ENCODE results near the gene KANK4.

KANK4 gene

GRCh38 chr1:62336995-62337705 lies 17.9 kb upstream of the KANK4 start:
- DNase-seq: no peak

GRCh38 chr1:62336638-62336994 lies 17.4 kb upstream of the KANK4 start:
- DNase-seq: no peak

GRCh38 chr1:62335656-62336055 lies 16.4 kb upstream of the KANK4 start:
- no peak for DNase-seq

- no peak for DNase-seq
Observed at GRCh38 chr1:62334434-62334985, 15.3 kb upstream of the KANK4 start.

- no peak for DNase-seq
Observed at GRCh38 chr1:62333441-62333840, 14.2 kb upstream of the KANK4 start.

GRCh38 chr1:62327360-62328055 lies 8.3 kb upstream of the KANK4 start:
- no peak for DNase-seq

- no peak for DNase-seq
Observed at GRCh38 chr1:62325681-62326080, 6.4 kb upstream of the KANK4 start.

- no peak for DNase-seq
Observed at GRCh38 chr1:62325081-62325480, 5.8 kb upstream of the KANK4 start.

GRCh38 chr1:62321446-62321845 lies 2.2 kb upstream of the KANK4 start:
- DNase-seq: no peak

- no peak for DNase-seq
Observed at GRCh38 chr1:62318320-62318755, 896 bp downstream of the KANK4 start.

- no peak for DNase-seq
Observed at GRCh38 chr1:62317021-62317768, 2.0 kb downstream of the KANK4 start.

- no peak for DNase-seq
Observed at GRCh38 chr1:62316135-62316534, 3.1 kb downstream of the KANK4 start.

GRCh38 chr1:62315387-62315786 lies 3.8 kb downstream of the KANK4 start:
- no peak for DNase-seq

GRCh38 chr1:62314454-62315350 lies 4.5 kb downstream of the KANK4 start:
- DNase-seq: no peak

- no peak for DNase-seq
Observed at GRCh38 chr1:62312698-62313097, 6.5 kb downstream of the KANK4 start.

GRCh38 chr1:62311473-62311943 lies 7.7 kb downstream of the KANK4 start:
- DNase-seq: no peak

GRCh38 chr1:62309906-62310305 lies 9.3 kb downstream of the KANK4 start:
- no peak for DNase-seq

GRCh38 chr1:62308606-62309005 lies 10.6 kb downstream of the KANK4 start:
- no peak for DNase-seq

- DNase-seq: no peak
Observed at GRCh38 chr1:62307895-62308492, 11.2 kb downstream of the KANK4 start.

- DNase-seq: no peak
Observed at GRCh38 chr1:62307446-62307845, 11.8 kb downstream of the KANK4 start.

GRCh38 chr1:62306065-62306464 lies 13.2 kb downstream of the KANK4 start:
- DNase-seq: no peak

GRCh38 chr1:62304975-62305374 lies 14.3 kb downstream of the KANK4 start:
- DNase-seq: no peak
